Natural killer cell (primary cell): ENCODE results near the gene TACR1. TPM values are rescaled to one million over a fixed set of nuclear protein-coding genes. Genes with fewer than 3 reads are reported as not detected.

Experiments used
- ATAC-seq, 3 donors: fragments of 150-1000 bp in 2 of 3; fragments of 200-7000 bp in 1 of 3; cut with Tn5 transposase; 1 replicate in 1 of 3; 2 replicates in 2 of 3; pipeline ENCODE4 v1.10.0; 2021; ENCODE audit warnings: mild to moderate bottlenecking in 2 of 3, moderate library complexity in 2 of 3
- DNase-seq, 2 donors: peaks; one replicate each; pipeline versions ENCODE4 v3.0.0 to v3.0.0-alpha.2; 2013 to 2021; ENCODE audit warnings: mixed read lengths in 1 of 2
- H3K27ac ChIP-seq: one replicate; pipeline ENCODE4 v1.5.1; 2013; ENCODE audit warnings: mild to moderate bottlenecking, low read length
- H3K27me3 ChIP-seq: one replicate; pipeline ENCODE4 v1.6.1; 2013; ENCODE audit warnings: low read length; ENCODE audit not compliant: control insufficient read depth, insufficient read depth
- H3K36me3 ChIP-seq: one replicate; pipeline ENCODE4 v1.6.1; 2013; ENCODE audit warnings: low read length; ENCODE audit not compliant: control insufficient read depth, insufficient read depth
- H3K4me1 ChIP-seq: one replicate; pipeline ENCODE4 v1.6.1; 2013; ENCODE audit warnings: low read length; ENCODE audit not compliant: control insufficient read depth, insufficient read depth
- H3K4me3 ChIP-seq: one replicate; pipeline ENCODE4 v1.5.1; 2013; ENCODE audit warnings: low read length
- H3K9me3 ChIP-seq: one replicate; pipeline ENCODE4 v1.6.1; 2013; ENCODE audit warnings: low read length; ENCODE audit not compliant: control insufficient read depth, insufficient read depth
- H3K27ac Mint-ChIP-seq, 2 donors: one replicate each; pipeline ENCODE4 v1.8.0; 2022; ENCODE audit warnings: mild to moderate bottlenecking in 2 of 2, mixed read lengths in 2 of 2, moderate library complexity in 1 of 2
- H3K27me3 Mint-ChIP-seq, 2 donors: one replicate each; pipeline ENCODE4 v1.8.0; 2022; ENCODE audit warnings: low read depth in 2 of 2, mixed read lengths in 2 of 2
- H3K36me3 Mint-ChIP-seq: one replicate; pipeline ENCODE4 v1.8.0; 2022; ENCODE audit warnings: mixed read lengths
- H3K4me1 Mint-ChIP-seq, 2 donors: one replicate each; pipeline ENCODE4 v1.8.0; 2022; ENCODE audit warnings: mixed read lengths in 2 of 2
- H3K4me3 Mint-ChIP-seq: one replicate; pipeline ENCODE4 v1.8.0; 2022; ENCODE audit warnings: mild to moderate bottlenecking, moderate library complexity, mixed read lengths
- H3K9me3 Mint-ChIP-seq, 2 donors: one replicate each; pipeline ENCODE4 v1.8.0; 2022; ENCODE audit warnings: mixed read lengths in 2 of 2
- WGBS: methylation state at CpG from one replicate; pipeline ENCODE4 v1.1.7; 2013; ENCODE audit warnings: missing lambda C conversion rate; ENCODE audit not compliant: insufficient coverage; 5-methylcytosine and 5-hydroxymethylcytosine counted together
- intact Hi-C: fragments of 100-400 bp; cut with micrococcal nuclease; formaldehyde crosslinking; loops from one replicate; pipeline ENCODE4 v1.14.2; 2022
- total RNA-seq, 4 donors: library from RNA; stranded (reverse); fragments of 120-200 nt in 1 of 4; gene quantifications; one replicate each; pipeline versions ENCODE4 v1.2.3 to v1.2.4, GENCODE V29; 2013 to 2022
- TF ChIP-seq, protein P1 (sequence below): fragments of 200-600 bp; IDR thresholded peaks from one replicate; pipeline ENCODE4 v1.8.0; 2022; ENCODE audit warnings: antibody characterized with exemption

The TACR1 gene
- total RNA-seq, 3 donors from 2014 or later (not counting 1 experiment from before 2014, with no cell fraction given), result not detected

DNA sequence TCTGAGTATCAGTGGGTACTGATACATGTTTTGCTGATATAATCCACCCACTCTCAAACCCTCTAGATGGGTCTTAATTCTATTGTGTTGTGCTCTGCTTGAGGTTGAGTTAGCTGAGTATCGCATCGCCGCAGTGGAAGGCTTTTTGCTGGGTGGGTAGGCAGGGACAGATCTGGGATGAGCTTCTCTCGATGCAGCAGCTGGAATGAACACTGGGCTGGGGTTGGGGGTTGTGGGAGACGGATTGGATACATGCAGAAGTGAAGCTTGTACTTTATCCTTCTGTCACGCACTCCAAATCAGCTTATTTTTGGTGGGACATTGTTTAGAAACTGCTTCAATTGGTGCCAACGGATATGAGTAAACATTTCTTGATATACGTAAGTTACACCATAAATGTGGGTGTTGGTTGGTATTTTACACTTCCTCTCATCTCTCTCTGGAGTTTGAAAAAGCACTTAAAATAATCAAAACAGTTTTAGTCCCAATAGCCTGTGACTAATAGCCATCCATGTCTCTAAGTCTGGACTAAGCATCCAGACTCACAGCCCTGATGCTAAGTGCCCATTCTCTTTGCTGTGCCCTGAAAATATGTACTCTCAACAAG, 133.8 kb downstream of the TACR1 start:
- TF ChIP-seq, protein P1, sequence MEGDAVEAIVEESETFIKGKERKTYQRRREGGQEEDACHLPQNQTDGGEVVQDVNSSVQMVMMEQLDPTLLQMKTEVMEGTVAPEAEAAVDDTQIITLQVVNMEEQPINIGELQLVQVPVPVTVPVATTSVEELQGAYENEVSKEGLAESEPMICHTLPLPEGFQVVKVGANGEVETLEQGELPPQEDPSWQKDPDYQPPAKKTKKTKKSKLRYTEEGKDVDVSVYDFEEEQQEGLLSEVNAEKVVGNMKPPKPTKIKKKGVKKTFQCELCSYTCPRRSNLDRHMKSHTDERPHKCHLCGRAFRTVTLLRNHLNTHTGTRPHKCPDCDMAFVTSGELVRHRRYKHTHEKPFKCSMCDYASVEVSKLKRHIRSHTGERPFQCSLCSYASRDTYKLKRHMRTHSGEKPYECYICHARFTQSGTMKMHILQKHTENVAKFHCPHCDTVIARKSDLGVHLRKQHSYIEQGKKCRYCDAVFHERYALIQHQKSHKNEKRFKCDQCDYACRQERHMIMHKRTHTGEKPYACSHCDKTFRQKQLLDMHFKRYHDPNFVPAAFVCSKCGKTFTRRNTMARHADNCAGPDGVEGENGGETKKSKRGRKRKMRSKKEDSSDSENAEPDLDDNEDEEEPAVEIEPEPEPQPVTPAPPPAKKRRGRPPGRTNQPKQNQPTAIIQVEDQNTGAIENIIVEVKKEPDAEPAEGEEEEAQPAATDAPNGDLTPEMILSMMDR, result no peak
- intact Hi-C loops, result no loop called here
- H3K4me3 Mint-ChIP-seq, result no peak overlapping the region
- no peaks in the 10 kb centered on the region for H3K36me3 ChIP-seq
- H3K9me3 Mint-ChIP-seq, result no peaks in the 10 kb centered on the region
- H3K36me3 Mint-ChIP-seq, result no peaks in the 10 kb centered on the region
- H3K4me3 ChIP-seq, result no peak overlapping the region
- ATAC-seq (no peak), DNase-seq (no peak)
- no peaks in the 10 kb centered on the region for H3K9me3 ChIP-seq
- H3K27me3 ChIP-seq, result no peaks in the 10 kb centered on the region
- no peak overlapping the region for H3K27ac ChIP-seq
- peaks cover 0 to 3% of the 10 kb centered on the region in 2 donors for H3K4me1 Mint-ChIP-seq
- peaks cover 3 to 10% of the 10 kb centered on the region in 2 donors for H3K27me3 Mint-ChIP-seq
- 91% methylated on average over 6 of the region's 8 CpGs for WGBS
- no peaks in the 10 kb centered on the region for H3K4me1 ChIP-seq
- H3K27ac Mint-ChIP-seq, result no peak overlapping the region

DNA sequence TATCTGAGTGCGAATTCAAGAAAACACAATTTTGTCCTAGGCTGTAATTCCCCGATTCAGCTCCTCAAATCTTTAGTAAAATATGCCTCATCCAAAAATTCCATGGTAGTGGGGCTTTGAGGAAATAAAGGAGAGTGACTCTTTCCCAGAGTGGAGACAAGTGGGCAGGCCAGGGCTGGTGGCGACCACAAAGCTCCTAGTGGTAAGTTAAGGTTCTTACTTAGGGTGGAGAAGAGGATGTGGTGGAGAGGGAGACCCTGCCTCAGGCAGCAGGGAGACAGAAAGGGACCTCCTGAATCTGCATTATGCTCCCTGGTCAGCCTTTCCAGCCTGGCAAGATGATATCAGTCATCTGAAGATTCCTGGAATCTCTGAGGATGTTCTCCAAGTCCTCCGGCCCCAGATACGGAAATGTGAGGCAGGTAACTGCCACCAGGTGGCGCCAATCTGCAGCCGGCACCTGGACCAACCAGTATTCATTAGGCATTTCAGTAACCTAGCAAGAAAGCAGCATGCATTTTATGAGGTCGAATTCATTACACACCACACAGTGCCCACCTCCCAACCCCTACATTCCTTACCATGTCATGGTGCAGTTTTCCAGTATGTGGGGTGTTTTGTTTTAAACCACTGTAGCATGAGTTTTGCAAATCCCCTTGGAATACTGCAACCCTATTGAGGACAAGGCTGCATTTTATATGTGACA, 134.5 kb downstream of the TACR1 start:
- 40% methylated on average over 7 of the region's 8 CpGs for WGBS
- Histone ChIP-seq H3K4me3 (no peak overlapping the region), H3K36me3 (no peaks in the 10 kb centered on the region), H3K27ac (no peak overlapping the region), H3K9me3 (no peaks in the 10 kb centered on the region), H3K27me3 (no peaks in the 10 kb centered on the region), H3K4me1 (no peaks in the 10 kb centered on the region)
- Mint-ChIP-seq H3K9me3 (no peaks in the 10 kb centered on the region), H3K36me3 (no peaks in the 10 kb centered on the region), H3K4me3 (no peak overlapping the region), H3K27me3 (peaks cover 5 to 16% of the 10 kb centered on the region in 2 donors), H3K27ac (no peak overlapping the region), H3K4me1 (peaks cover 0 to 6% of the 10 kb centered on the region in 2 donors)
- TF ChIP-seq, protein P1, result peak; percentile 78
- ATAC-seq, result peak in 1 of 3 donors; percentile 70
- DNase-seq, result peak; percentile 35 to 67
- intact Hi-C loops, result no loop called here

DNA sequence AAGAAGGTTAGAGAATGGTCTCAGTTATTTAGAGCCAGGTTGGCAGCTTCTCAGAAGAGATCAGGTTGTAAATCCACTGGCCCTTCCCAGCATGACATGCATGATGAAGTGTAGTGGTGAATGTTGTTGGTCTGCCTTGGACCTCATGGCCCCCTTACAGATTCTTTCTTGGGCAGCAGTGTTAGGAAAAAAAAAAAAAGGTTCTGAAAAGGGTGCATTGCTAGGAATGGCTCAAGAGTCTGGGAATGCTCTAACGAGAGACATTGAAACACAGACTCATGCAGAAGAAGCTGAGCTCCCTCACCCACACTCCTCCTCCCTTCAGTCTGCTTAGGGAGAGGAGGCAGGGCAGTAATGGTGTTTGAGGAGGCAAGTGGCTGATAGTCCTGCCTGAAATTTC, 135.4 kb downstream of the TACR1 start:
- Histone ChIP-seq H3K27me3 (no peaks in the 10 kb centered on the region), H3K36me3 (no peaks in the 10 kb centered on the region), H3K9me3 (no peaks in the 10 kb centered on the region), H3K4me1 (no peaks in the 10 kb centered on the region), H3K27ac (no peak overlapping the region), H3K4me3 (no peak overlapping the region)
- H3K27me3 Mint-ChIP-seq, result peaks cover 5 to 22% of the 10 kb centered on the region in 2 donors
- no CpG with 5 or more reads among the region's 1 CpG for WGBS
- H3K27ac Mint-ChIP-seq, result no peak overlapping the region
- peaks cover 0 to 6% of the 10 kb centered on the region in 2 donors for H3K4me1 Mint-ChIP-seq
- intact Hi-C loops, result no loop called here
- DNase-seq, result no peak
- H3K9me3 Mint-ChIP-seq, result no peaks in the 10 kb centered on the region
- no peak for ATAC-seq
- no peaks in the 10 kb centered on the region for H3K36me3 Mint-ChIP-seq
- H3K4me3 Mint-ChIP-seq, result no peak overlapping the region
- TF ChIP-seq, protein P1, result no peak
